RWPE2 (cell line): ENCODE measurements around the gene WNT4.

ENCODE experiments used
- ATAC-seq: fragments of 200-7000 bp; cut with Tn5 transposase; 3 replicates; pipeline ENCODE4 v1.9.1; 2021; ENCODE audit warnings: low read depth
- DNase-seq: peaks from one replicate; pipeline ENCODE4 v3.0.0-alpha.2; 2020; ENCODE audit warnings: low spot score
- H3K27ac ChIP-seq: fragments of 450-650 bp; 2 replicates; pipeline ENCODE4 v1.5.1; 2017; ENCODE audit warnings: mild to moderate bottlenecking; ENCODE audit not compliant: poor library complexity, severe bottlenecking
- H3K27me3 ChIP-seq: fragments of 250-450 bp; sonication (Bioruptor Pico); 2 replicates; pipeline ENCODE4 v1.5.1; 2021; ENCODE audit warnings: mild to moderate bottlenecking, moderate library complexity; ENCODE audit not compliant: insufficient read depth, poor library complexity, severe bottlenecking
- H3K36me3 ChIP-seq: fragments of 250-450 bp; sonication (Bioruptor Pico); 2 replicates; pipeline ENCODE4 v1.5.1; 2020; ENCODE audit warnings: low read depth, mild to moderate bottlenecking, moderate library complexity
- H3K4me1 ChIP-seq: fragments of 250-450 bp; sonication (Bioruptor Pico); 2 replicates; pipeline ENCODE4 v1.5.1; 2021; ENCODE audit warnings: mild to moderate bottlenecking, moderate library complexity; ENCODE audit not compliant: insufficient read depth, poor library complexity, severe bottlenecking
- H3K4me3 ChIP-seq: fragments of 250-450 bp; sonication (Bioruptor Pico); 2 replicates; pipeline ENCODE4 v1.5.1; 2021; ENCODE audit warnings: mild to moderate bottlenecking, moderate library complexity; ENCODE audit not compliant: severe bottlenecking
- H3K9me3 ChIP-seq: fragments of 250-450 bp; sonication (Bioruptor Pico); 2 replicates; pipeline ENCODE4 v1.5.1; 2021; ENCODE audit warnings: mild to moderate bottlenecking, moderate library complexity; ENCODE audit not compliant: severe bottlenecking
- CTCF ChIP-seq: fragments of 450-650 bp; IDR thresholded peaks from one replicate; pipeline ENCODE4 v1.5.1; 2017; ENCODE audit warnings: mild to moderate bottlenecking, moderate library complexity; ENCODE audit not compliant: poor library complexity, severe bottlenecking

The WNT4 gene

GRCh38 chr1:22078133-22078532 lies 64.8 kb downstream of the WNT4 start:
- H3K4me3 ChIP-seq = no peak overlapping the region
- peaks cover 92% of the 10 kb centered on the region for H3K36me3 ChIP-seq
- DNase-seq (no peak), ATAC-seq (no peak)
- H3K27ac ChIP-seq = no peak overlapping the region
- no peaks in the 10 kb centered on the region for H3K4me1 ChIP-seq
- no peaks in the 10 kb centered on the region for H3K9me3 ChIP-seq
- no peak for TF ChIP-seq CTCF
- H3K27me3 ChIP-seq = no peaks in the 10 kb centered on the region

GRCh38 chr1:22077728-22078127 lies 65.2 kb downstream of the WNT4 start:
- DNase-seq = no peak
- Histone ChIP-seq H3K4me3 (no peak overlapping the region), H3K9me3 (no peaks in the 10 kb centered on the region), H3K4me1 (no peaks in the 10 kb centered on the region), H3K27ac (no peak overlapping the region), H3K27me3 (no peaks in the 10 kb centered on the region), H3K36me3 (peaks cover 92% of the 10 kb centered on the region)
- no peak for ATAC-seq
- no peak for TF ChIP-seq CTCF

- no peak overlapping the region for H3K4me3 ChIP-seq
- H3K36me3 ChIP-seq = peaks cover 88% of the 10 kb centered on the region
- no peaks in the 10 kb centered on the region for H3K4me1 ChIP-seq
- H3K27ac ChIP-seq = no peak overlapping the region
- no peaks in the 10 kb centered on the region for H3K9me3 ChIP-seq
- TF ChIP-seq CTCF = no peak
- no peaks in the 10 kb centered on the region for H3K27me3 ChIP-seq
- no peak for DNase-seq
- no peak for ATAC-seq
Measured at GRCh38 chr1:22076346-22076745, 66.6 kb downstream of the WNT4 start.

GRCh38 chr1:22075718-22076117 lies 67.2 kb downstream of the WNT4 start:
- no peak overlapping the region for H3K27ac ChIP-seq

More at GRCh38 chr1:22075718-22076117, 67.2 kb downstream of the WNT4 start:
- peaks cover under 1% of the 10 kb centered on the region for H3K9me3 ChIP-seq
- DNase-seq (no peak), ATAC-seq (no peak)
- H3K27me3 ChIP-seq = no peaks in the 10 kb centered on the region
- H3K36me3 ChIP-seq = peaks cover 87% of the 10 kb centered on the region
- no peak overlapping the region for H3K4me3 ChIP-seq
- no peaks in the 10 kb centered on the region for H3K4me1 ChIP-seq
- no peak for TF ChIP-seq CTCF
